GM18519 (cell line): ENCODE measurements around the gene TTI1.

Experiments used
- ATAC-seq: cut with Tn5 transposase; IDR thresholded peaks from one replicate; pipeline ENCODE4 v1.9.1; 2021; ENCODE audit warnings: mild to moderate bottlenecking, moderate library complexity; ENCODE audit not compliant: unreplicated experiment, low FRiP score

TTI1 gene

GRCh38 chr20:37990571-37991151 is 42.6 kb downstream of the TTI1 start:
- ATAC-seq: peak; percentile 85

GRCh38 chr20:37989601-37990295 is 43.5 kb downstream of the TTI1 start:
- no peak for ATAC-seq

DNA sequence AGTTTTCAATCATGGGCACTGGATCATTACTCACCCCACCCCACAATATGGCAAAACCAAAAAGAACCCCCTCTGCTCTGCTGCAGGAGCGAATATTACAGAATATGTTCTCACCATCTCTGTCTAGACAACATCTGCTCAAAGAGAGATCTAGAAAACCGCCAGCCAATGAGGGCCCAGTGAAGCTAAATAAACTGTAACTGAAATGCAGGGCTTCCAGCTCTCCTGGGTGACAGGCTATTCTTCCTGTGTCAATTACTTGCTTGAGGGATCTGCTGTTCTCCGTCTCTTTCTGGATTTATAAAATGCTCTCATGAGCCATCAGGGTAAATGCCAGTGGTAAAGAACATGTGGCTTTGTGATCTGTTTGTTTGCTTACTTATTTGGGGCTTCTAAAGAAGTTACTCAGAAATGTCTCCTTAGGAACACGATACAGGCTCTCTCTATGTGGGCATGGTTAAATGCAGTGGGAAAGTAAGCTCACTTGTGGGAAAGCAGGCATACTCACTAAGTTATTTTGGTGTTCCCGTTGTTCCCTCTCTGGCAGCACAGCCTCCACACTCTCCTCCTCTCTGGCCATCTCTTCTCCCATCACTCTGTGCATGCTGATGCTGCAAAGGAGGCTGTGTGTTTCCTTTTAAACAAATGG is 44.8 kb downstream of the TTI1 start:
- ATAC-seq: no peak

DNA sequence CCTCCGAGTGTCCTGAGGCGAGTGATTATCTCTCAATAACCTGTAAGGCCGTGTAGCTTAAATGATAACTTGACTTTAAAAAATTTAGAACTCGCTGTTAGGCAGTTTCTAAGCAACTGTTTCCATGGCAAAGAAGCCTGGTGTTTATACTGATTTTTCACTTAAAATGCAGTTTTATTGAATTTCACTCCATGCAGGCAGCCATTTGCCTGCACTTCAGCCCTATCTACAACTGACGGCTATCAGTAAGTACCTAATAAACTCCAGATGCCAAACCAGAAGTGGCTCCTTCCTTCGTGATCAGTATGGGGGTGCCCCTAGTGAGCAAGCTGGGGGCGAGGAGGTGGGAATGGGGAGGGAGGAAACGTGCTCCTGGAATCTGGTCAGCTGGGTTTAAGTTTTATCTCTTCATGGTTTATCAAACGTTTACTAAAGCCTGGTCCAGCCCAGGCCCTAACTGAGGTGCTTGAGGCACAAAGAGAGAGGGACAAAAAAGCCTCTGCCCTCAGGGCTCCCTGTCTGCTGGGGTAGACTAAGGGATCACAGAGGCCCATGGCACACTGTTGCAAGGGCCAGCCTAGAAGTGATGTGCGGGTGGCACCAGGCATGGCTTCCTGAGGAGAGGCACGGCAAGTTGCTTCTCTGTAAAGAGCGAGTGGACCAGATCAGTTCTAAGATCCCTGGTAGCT is 45.5 kb downstream of the TTI1 start:
- no peak for ATAC-seq

DNA sequence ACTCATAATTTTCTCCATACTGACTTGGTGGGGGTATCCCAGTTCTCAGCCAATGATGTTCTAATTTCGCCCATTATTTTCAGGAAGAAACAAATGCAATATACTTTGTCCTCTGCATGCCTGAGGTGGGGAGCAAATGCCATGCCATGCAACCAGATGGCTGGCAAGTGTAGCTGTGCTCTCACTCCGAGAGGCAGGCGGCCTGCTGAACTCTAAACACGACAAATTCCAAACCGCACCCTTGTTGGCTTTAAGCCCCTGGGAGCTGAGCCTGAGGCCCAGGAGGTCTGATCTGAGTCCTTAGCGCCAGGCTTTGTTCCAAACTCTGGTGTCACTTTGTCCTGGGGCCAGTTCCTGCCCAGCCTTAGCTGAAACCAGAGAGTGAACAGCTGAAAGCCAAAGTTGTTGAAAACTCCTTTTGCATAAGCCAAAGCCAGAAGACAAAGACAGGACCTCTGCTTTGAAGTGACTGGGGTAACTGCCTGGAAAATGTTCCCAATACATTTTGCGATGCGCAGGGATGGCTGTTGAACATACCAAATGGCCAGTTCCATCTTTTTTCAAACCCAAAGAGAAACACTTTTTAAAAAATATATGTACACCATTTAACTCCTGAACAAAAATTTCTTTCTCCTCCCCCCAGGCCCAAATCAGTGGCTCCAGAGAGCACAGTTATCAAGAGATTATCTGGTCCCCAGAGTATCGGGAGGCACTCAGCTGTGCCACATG is 46.2 kb downstream of the TTI1 start:
- no peak for ATAC-seq

DNA sequence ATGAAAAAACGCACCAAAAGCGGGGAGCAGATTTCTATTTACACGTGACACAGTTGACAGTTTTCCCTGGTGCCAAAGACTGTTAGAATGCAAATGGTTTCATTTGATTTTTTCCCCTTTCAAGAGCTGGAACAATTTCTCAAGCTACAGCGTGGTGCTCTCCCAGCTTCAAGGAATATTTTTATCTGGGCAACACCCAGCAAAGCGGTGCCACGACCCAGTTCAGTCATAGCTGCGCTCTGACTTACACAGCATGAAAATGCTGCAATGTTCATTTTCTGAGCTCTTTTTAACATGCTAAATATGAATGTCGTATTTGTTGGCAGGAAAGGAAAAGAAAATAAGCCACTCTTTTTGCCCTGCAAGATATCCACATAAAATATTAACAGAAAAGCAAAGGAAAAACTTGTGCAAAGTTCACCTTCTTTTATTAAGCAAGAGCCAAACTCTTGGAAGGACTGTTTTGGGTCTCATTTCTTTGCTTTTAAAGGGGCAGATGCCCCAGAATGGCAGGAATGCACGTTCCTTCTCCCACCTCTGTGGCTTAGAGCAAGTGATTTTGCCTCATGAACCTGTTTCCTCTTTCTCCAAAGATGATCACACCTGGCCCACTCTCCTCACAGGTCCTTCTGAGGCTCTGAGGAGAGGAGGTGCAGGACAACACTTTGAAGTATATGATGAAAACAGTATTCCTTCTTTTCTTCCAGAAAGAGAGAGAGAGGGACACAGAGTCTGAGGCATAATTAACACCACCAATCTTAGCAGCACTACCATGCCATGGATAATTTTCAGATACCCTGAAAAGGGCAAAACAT is 47.0 kb downstream of the TTI1 start:
- ATAC-seq: no peak

GRCh38 chr20:37984018-37984785 is 49.1 kb downstream of the TTI1 start:
- ATAC-seq: no peak

DNA sequence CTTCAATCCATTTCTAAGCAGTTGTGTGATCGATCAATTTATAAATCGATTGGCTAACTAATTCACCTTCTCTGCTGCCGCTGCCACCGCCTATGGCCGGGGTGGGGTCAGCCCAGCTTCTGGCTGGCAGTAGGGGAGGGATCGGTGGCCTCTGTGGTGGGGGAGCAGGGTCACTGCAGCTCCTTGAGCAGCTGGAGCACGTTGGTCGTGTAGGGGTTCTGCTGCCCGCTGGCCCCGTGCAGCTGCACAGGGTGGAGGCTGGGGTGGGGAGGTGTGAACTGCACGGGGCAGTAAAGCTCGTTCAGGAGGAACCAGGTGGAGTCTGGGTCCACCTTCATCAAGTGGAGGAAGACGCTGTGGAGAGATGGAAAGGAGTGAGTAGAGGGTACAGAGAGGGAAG is 50.0 kb downstream of the TTI1 start:
- ATAC-seq: no peak

DNA sequence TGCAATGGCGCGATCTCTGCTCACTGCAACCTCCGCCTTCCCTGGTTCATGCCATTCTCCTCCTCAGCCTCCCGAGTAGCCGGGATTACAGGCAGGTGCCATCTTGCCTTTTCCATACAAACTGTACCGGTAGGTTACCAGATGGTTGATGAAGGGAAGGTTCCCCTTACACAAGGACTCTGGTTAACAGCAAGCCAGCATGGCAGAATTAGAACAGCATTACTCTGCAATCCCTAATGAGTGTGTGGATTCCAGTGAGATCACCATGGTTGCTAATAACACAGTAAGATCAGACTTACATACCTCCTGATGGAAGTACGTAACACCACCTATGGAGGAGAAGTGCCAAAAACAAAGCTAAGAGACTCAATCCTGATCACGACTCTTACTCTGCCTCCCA is 51.7 kb downstream of the TTI1 start:
- no peak for ATAC-seq

- no peak for ATAC-seq
Measured at GRCh38 chr20:37980876-37981275, 52.4 kb downstream of the TTI1 start.

DNA sequence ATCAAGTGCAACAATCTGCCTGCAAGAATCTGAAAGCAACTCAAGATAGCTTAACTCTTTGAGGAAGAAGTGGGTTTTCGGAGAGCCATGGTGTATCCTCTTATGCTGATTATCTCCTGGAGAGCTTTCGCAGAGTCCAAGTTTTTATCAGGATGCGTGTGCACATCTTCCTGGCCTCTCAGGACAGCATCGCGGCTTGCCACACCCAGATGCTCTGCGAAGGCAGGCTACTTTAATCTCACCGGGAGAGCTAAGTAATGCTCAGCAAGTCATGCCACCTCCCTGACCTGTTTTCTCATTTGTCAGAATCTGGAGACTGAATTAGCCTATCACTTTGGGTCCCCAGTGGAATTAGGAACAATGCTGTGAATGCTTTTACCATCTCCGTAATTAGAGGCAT is 52.9 kb downstream of the TTI1 start:
- ATAC-seq: no peak

DNA sequence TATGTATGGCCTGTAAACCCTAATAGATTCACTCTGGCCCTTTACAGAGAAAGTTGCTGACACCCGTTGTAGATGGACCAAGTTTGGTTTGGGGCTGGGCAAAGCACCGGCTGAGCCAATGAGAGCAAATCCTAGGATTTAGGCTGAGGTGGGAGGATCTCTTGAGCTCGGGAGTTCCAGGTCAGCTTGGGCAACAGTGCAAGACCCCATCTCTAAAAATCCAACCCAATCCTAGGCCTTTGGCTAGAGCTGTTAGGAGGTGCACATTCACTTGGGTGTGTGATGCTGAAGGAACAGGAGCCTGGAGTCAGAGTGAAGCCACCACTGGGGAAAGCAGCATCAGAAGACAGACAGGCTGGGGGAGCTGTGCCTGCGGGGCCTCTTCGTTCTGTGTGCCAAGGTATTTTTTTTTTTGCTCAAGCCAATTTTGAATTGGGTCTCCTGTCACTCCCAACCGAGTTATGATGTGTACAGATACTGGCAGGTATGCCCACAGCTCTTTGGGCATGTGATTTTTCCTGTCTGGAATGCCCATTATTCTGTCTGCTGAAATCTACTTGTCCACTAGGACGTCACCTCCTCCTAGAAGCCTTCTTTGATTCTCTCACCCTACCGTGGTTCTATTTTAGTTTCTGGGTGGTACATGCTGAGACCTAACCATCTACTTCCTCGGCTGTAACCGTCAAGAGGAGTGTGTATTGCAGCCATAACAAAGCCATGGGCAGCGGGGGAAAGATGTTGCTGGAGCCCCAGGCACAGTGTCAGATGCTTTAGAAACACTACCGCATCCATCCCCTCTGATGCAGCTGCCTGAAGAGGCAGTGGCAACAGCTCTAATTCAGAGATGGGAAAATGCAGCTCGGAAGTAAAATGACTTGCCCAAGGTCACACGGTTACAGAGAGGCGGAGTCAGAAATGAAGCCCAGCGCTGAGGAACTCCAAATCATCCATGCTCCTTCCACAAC is 54.0 kb downstream of the TTI1 start:
- no peak for ATAC-seq

DNA sequence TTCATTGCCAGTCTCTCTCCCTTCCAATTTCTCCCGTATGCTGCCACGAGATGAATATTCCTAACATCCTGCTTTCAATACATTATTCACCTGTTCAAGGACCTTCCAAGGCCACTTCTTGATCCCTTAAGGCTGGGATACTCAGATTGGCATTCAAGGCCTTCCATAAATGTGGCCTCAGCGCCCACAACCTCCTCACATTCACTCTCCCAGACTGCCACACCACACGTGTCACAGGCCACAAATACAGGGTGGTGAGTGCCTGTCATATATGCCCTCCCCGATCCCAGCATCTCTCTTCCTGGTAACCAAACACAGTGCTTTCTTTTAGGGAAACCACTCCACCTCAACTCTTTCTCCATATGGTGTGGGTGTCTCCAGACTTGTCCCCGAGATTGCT is 55.5 kb downstream of the TTI1 start:
- ATAC-seq: no peak

- ATAC-seq: no peak
Measured at GRCh38 chr20:37977338-37977737, 55.9 kb downstream of the TTI1 start.

GRCh38 chr20:37976887-37977286 is 56.4 kb downstream of the TTI1 start:
- no peak for ATAC-seq

- ATAC-seq: no peak
Measured at GRCh38 chr20:37973059-37973910, 60.0 kb downstream of the TTI1 start.
